ENCODE measurements around the gene MRPL40.

Gene MRPL40

DNA sequence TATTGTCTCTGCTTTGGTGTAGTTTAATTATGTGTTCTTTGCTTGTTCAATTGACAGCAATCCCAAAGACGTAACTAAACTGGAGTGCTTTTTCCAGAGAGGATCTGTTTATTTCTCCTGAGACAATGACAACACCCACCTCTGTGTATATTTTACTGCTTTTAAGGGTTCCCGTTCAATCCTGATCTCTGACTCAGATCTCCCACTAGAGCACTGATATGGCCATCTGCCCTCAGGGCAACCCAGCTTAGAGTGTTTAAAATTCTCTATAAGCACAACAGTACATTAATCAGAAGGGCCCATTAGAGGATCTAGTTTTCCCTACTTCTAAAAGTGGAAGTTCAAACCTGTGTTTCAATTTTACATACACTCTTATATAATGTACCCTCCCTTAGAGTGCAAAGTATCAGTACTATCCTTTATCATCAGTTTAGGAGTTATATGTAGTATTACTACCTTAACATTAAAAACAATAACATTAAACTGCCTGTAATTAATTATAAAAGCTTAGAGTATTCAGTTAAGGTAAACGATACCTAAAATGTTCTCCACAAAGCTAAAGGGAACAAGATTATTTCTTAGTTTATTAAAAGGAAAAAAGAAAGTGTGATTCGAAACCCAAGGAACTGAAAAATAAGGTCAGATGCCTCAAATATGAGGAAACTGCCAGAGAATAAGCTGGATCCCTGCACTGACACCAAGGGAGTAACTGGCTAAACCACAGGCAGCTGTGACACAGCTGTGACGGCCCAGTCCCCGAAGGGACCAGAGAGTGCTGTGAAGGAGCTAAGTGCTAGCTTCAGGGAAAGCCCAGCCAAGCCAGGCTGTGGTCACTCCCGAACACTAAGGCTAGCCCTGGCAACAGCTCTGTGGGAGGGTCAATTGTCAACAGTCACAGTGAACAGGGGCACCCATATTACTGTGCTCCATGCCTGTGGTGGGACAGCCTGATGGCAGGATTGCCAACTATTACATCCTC is 31.4 kb downstream of the MRPL40 start:
- DNase-seq = no peak

DNA sequence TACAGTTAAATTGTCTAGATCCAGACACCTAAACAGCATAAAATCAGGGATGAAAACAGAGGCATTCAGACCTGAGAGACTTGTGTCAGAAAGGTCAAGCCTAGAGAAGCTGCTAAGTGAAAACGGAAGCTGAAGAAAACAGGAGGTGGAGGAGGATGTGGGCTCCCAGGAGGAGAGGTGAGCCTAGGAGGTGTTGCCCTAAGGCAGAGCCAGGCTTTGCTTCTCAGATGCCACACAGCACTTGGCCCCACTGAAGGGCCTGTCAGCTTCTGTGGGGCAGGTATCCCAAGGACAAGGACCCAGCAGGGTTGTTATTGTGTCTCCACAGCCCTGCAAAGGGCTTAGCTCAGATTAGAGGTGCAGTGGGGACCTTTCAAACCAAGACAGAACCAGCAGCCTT is 32.2 kb downstream of the MRPL40 start:
- DNase-seq = no peak

DNA sequence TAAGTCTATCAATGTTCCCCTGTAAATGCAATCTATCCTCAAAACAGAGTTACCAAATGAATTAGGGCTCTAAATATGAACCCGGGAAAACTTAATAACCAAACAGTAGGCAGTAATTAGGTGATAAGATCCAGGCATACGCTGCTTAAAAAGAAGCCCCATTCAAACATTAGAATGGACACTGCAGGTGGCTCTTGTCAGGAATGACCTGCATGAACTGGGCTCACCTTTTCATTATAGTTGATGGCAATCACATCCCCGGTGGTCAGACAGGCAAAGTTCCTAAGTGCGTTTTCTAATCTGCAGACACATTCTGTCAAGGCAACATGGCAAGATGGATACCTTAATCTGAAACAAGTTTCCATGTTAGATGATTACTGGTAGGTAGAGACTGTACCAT is 32.6 kb downstream of the MRPL40 start:
- DNase-seq = no peak

DNA sequence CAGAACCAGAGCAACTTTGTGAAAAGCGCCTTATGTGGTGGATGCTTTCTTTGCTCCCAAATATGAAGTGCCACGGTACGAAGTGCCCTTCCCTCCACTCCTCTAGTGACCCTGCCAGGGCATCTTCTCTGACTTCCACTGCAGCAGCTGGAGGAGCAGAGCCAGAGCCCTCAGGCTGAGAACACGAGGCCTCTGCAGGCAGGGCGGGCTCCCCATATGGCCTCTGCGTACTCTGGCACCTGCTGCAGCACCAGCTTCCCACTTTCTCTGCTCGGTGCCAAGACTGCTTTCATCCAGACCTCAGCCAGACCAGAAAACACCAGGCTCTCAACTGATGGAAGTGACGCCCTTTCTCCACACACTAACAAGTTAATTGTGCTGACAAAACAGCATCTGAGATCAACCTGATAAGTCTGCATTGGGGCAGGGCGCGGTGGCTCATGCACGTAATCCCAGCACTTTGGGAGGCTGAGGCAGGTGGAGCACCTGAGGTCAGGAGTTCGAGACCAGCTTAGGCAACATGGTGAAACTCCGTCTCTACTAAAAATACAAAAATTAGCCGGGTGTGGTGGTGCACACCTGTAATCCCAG is 33.9 kb downstream of the MRPL40 start:
- DNase-seq = no peak

DNA sequence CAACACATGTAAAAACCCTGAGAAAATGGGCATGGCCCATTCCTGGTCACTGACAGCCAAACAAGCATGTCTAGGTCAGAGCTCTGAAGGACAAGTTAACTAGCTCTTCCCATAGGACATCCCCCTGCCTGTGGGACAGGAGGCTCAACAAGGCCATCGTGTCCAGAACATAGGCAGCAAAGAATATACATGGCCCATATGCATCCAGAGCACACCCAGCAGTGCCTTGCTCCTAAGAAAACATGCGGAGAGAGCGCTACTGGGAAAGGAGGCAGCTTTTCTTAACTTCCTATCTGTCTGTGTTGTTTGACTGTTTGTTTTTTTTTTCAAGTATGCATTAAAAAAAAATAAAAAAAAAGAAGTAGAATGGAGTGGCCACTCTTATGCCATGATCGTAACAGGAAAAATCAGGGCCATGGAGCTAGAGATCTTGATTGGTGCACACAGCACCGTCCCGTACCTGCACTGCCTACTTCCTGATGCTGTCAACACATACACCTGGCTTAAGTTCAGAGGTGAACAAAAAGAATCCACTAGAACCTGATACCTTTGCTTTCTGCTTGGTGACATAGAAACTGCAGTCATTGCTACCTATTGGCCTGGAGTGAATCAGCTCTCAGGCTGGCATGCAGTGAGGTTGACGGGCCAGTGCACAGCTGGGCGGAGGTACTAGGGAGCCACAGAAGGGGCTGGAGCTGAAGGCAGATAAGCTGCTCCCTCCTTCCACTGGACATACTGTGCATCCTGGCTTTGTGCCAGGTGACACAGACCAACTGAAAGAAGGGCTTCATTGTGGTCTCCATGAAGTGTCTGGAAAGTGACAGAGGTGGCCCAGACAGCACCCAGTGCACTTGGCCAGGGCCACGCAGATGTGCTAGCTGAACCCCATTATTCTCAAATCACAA is 34.8 kb downstream of the MRPL40 start:
- no peak for DNase-seq

DNA sequence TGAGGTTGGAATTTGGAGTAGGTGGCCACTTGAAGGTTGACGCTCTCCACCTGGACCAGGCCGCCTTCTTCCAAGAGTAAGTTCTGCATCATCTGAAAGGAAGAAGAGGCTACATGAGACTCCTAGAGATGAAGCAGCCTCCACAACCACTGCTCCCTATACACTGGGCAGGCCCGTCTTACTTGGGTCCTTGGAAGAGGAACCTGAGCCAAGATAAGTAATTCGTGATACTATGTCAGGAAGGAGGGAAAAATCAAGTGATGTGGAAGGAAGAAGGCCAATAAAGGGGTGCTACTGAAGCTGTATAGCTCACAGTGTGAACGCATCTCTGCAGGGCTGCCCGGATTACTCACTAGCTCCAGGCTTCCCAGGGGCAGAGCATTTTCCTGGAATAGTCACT is 35.6 kb downstream of the MRPL40 start:
- DNase-seq = no peak

DNA sequence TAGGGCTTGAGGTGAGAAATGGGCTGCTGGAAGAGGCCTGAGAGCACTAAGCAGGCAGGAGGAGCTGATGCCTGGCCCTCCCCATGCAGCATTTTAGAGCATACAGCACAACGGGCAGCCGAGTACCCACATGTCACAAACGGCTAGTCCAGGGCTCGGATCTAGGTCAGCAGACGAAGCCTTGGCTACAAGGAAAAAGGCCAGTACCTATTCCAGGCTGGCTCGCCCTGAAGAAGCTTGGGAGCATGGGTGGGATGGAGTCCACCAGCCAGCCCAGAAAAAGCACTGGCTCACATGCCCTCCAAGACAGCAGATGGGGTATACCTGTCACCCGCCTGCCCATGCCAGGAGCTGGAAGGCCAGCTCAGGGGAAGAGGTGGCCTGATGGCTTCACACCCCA is 37.1 kb downstream of the MRPL40 start:
- no peak for DNase-seq

DNA sequence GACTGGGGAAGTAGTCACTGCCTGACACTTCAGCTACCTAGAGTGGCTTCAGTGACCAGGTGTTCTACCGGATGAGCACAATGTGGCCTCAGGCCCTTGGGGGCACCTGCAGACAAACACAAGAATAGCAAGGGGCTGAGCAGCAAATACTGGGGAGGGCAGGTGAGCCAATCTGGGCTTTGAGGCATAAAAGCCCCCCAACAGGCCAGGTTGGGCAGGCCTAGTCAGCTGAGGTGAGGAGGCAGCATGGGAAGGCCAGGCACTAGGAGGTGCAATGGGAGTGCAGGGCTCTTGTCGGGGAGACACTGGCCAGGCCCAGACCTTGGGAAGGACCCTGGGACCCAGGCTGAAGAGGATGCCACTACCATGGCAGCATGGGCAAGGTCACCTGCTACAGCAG is 37.7 kb downstream of the MRPL40 start:
- DNase-seq = no peak

DNA sequence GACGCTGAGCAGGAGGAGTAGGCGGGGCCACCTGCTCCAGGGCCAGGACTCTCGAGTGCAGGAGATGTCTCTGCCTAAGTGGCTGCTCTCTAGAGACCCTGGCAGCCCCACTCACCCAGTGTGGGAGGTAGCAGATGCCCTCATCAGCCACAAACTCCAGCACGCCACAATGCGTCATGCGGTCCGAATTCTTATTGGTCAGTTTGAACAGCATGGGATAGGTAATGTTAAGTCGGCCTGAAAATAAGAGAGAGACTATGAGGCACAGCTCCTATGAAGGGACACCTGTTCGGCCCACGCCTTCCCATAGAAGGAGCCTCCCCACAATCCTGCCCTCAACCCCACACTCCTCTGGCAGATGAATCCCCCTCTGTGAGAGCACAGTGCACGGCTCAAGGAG is 39.2 kb downstream of the MRPL40 start:
- DNase-seq = no peak

DNA sequence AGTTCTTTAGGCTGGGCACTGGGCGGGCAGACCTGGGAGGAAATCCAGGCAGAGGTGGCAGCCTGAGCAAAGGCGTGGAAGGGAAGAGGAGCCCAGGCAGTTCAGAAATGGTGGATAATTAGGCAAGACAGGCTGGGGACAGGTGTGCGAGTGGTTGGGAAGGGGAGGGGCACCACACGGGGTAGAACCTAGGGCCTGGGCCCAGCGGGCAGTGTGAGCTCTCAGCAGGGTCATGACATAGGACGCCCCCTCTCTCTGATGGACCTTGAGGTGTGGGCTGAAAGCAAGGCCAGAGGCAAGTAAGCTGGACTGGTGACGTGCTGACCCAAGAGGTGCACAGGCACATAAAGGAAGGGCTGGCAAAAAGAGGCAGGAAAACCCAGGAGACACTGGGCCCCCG is 39.9 kb downstream of the MRPL40 start:
- no peak for DNase-seq

DNA sequence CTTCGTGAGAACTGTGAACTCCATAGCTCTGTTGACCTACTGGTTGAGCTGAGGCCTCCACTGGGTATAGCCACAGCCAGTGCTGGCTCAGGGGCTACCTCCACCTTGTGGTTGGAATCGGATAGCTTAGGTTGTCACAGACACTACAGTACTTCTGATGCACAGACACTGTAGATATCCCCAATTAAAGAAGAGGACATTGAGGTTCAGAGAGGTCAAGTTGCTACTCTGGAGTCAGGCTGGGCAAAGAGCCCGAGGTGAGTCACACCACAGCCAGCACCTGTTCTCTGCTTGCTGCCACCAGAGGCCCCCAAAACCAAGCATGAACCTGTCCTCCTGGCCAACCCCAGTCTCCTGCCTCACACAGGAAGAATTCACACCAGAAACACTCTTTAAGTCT is 41.2 kb downstream of the MRPL40 start:
- no peak for DNase-seq

DNA sequence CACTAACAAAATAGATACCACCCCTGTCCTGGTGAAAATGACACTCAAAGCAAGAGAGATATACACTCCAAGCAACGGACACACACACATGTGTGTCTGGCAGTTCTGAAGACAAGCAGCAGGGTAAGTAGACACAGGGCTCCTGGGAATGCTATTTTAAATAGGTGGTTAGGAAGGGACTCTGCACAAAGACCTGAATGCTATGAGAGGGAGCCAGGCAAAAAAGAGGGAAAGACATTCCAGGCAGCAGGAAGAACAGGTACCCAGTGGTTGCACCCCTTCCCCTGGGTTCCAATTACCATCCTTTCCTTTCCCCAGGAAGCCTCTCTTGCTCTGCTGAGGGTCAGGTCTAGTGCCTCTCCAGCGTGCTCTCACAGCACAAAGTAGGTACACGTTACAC is 43.7 kb downstream of the MRPL40 start:
- no peak for DNase-seq

DNA sequence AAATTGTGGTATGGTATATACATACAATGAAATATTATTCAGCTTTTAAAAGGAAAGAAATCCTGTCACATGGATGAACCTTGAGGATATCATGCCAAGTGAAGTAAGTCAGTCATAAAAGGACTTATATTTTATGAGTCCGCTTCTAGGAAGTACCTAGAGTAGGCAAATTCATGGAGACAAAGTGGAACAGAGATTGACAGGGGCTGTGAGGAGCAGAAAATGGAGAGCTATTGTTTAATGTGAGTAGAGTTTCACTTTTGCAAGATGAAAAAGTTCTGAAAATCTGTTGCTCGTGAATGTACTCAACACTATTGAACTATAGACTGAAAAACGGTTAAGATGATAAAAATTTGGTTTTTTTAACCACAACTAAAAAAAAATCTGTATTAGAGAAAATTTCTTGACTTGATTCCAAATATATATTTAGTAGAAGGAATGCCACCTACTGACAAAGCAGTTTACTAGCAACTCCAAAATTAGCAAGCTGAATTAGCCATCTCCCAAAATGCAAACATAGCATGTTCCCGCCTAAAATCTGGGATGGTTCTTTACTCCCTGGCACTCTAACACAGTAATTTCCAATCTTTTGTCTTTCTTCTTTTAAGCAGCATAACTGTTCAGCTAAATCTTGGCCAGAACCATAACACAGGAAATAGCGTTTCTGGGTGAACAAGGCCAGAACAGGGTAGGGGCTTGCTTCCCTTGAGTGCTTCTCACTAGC is 45.1 kb downstream of the MRPL40 start:
- no peak for DNase-seq

DNA sequence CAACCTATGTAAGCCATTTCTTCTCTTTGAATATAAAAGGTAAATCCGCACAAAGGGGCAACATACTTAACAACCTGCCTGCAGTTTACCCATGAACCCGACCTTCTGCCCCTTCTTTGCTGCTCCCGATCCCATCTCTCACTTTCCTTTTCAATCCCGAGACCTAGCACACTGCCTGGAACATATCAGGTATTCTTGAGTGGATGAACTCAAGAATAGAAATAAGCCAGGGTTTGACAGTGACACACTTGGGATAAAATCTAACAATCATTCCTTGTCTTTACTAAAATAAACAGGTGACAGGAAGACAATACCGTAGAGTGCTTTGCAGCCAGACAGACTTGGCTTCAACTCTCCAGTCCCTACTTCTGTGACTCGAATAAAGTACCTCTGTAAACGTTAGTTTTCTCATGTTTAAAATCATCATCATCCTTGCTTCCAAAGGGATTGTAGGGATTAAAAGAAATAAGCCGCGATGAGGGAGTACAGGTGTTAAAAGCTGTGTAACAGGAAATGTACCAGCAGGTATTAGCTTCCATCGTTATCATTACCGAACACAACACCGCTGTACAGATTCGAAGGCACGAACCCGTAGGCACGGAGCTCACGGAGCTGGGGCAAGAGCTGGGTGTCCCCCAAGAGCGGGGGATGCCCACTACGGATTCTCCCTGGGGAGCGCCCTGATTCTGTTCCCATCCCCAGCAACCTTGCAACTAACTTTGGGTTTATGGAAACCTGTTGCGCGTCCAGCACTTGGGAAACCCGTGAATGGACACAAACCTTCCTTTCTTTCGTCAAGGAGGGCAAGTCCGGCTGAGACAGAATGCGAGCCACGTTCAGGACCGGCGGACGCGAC is 45.9 kb downstream of the MRPL40 start:
- DNase-seq = no peak

DNA sequence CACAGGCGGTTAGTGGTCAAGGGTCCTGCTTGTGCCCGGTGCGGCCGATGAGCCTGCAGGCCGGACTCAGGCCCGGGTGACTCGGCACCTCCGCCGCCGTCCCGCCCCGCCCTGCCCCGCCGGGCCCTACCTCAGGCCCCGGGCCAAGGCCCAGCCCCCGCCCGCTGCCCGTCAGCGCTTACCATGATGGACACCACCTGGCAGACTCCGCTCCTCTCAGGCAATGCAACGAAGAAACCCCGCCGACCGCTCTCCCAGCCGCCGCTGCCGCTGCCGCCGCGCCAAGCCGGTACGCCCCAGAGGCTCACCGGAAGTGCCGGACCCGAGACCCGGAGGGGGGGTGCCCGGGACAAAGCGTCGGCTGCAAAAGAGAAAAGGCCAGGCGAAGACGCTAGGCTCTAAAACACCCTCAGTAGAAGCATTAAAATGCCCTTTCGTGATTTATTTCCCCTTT is 46.6 kb downstream of the MRPL40 start, which contains the start of gene UFD1:
Gene UFD1, minus strand, starts transcription at position 293 of the 454 bp plus-strand sequence. Its CDS starts 108 bp downstream, at position 185.
- DNase-seq = peak in 1 of 2 experiments; percentile 82

DNA sequence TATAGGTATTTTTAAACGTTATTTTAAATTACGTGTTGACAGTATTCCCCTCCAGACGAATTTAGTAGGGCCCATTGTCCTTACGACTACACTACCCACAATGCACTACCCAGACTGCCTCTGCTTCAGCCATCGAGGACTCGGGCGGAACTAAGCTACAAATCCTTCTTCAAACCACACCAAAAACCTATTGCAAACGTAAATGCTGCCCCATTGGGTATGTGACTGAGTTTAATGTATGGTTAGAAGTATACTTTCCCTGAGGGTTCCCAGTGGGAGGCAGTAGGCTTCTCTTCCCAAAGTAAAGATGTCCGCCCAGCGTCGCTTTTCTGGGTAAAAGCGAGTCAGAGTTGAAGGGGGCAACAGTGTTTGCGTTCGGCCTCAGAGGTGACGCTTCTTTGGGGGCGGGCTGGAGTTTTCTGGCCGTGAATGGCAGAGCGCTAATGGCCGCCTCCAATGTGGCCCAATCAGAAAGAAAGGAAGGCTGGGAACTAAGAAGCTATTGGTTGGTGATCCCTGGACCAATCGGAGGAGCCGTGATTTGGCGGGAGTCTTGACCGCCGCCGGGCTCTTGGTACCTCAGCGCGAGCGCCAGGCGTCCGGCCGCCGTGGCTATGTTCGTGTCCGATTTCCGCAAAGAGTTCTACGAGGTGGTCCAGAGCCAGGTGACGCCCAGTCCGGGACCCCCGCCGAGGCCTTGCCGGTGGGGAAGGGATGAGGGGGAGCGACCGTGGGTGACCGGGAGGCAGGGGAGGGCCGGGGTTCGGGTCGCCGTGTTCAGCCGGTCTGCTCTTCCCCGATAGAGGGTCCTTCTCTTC is 47.2 kb downstream of the MRPL40 start, which contains the start of gene CDC45:
Gene CDC45, plus strand, starts transcription at position 566 of the 818 bp plus-strand sequence. Its CDS starts 49 bp downstream, at position 615.
- DNase-seq = peak; percentile 87 to 96

DNA sequence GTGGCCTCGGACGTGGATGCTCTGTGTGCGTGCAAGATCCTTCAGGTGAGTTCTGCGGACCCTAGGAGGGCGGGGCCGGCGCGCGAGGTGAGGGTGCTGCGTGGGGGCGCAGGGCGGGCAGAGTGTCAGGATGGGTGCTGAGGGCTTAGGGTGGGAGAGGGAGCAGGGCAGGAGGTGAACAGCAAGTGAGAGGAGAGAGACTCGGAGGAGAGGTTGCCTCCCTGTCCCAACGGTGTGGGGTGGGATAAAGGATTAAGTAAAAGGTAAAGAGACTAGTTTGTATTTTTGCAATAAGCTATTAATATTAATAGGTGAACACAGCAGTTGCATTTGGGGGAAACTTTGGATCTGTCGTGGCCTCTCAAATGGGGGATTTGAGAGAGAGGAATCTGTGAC is 47.8 kb downstream of the MRPL40 start:
- DNase-seq = no peak

DNA sequence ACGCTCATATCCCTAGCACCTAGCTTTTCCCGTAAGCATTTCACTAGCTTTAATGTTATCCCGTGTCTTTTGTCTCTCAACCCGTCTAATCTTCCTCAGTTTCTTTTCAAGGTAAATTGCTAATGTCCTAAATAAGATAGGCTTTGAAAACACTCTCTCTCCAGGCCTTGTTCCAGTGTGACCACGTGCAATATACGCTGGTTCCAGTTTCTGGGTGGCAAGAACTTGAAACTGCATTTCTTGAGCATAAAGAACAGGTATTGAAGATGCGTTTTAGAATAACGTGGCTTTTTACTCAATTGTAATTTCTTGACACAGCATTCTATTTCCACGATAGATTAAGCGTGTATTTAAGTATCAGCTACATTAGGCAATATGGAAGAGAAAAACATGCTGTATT is 48.4 kb downstream of the MRPL40 start:
- no peak for DNase-seq

DNA sequence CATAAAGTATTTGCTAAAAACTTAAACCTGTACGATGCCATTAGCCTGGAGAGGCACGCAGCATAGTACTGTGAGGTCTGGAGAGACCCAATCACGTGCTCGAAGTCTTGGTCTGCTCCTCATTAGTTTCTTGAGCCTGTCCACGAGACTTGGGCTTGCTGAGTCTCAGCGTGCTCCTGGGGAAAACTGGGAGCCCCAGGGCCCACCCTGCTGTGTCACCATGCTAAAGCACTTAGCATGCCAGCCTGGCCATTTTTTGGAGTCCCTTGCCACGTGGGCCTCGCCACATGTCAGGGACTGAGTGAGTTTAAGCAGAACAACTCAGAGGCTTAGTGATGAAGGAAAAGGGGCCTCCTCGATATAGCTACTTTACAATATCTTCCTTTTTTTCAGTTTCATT is 50.0 kb downstream of the MRPL40 start:
- no peak for DNase-seq

DNA sequence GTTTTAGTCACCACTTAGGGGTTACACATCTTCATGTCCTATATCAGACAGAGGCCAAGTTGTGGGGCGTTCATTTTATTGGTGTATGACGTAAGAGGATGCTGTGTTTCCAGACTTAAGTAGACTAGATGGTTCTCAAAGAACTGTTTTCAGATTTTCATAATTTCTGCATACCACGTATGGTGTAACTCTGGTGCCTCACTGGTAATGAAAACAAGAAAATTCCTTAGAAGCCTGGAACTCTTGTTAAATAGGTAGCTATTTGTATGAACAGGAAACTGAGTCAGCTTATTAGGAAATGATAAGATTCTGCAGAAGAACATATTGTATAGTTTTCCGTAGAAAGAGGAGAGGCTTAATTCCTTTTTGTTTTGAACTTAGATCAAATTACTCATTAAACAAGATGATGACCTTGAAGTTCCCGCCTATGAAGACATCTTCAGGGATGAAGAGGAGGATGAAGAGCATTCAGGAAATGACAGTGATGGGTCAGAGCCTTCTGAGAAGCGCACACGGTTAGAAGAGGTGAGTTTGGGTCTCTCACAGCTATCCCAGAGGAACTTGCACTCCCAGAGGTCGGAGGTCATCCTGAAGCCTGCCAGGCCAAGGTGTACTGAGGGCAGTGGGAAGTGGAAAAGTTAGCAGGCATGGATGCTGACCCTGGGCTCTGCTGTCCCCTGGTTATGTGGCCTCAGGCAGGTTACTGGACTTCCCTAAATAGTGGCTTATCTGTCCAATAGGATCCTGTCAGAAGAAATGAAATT is 51.3 kb downstream of the MRPL40 start:
- DNase-seq = no peak
